Raji (cell line): Measurements from ENCODE around the gene GATA2.

Source experiments
- POLR2A ChIP-seq: IDR thresholded peaks from 2 replicates; pipeline ENCODE4 v1.6.1; 2011; ENCODE audit warnings: low read depth, low read length, control low read depth; ENCODE audit not compliant: insufficient read depth

GATA2 gene

GRCh38 chr3:128478576-128479506, 14.2 kb downstream of the GATA2 start:
- TF ChIP-seq POLR2A = no peak

DNA sequence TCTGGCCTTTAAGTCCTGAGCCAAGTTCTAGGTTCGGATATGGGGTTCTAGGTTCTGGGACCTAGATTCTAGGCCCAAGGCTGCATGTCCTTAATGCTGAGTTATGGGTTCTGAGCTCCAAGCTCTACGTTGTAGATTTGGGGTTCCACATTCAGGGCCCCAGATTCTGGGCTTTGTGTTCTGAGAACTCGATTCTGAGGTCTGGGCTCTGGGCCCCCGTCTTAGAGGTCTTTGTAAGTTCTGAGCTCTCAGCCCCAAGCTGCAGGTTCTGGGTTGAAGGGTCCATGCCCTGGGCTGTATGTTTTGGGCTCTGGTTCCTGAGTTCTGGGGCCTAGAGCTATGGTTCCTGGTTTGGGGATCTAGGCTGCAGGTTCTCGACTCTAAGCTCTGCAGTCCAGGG, 16.3 kb downstream of the GATA2 start:
- TF ChIP-seq POLR2A = no peak

GRCh38 chr3:128475355-128475754, 17.6 kb downstream of the GATA2 start:
- TF ChIP-seq POLR2A = no peak

- TF ChIP-seq POLR2A = no peak
These were observed 19.3 kb downstream of the GATA2 start for GRCh38 chr3:128473737-128474136.

DNA sequence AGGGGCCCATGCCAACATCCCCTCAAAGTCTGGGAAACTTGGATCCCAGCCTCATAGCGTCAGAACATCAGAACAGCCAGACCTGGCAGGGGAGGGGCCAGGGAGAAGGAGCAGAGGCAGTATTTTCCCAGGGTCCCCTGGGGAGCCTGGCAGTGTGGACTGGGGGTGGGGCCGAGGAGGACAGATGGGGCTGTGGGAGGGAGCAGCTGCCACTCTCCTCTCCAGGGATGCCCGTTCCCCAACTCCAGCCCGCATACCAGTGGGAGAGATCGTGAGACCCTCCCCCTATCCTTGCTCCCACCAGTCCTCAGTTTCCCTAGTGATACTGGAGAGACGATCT, 19.9 kb downstream of the GATA2 start:
- no peak for TF ChIP-seq POLR2A

DNA sequence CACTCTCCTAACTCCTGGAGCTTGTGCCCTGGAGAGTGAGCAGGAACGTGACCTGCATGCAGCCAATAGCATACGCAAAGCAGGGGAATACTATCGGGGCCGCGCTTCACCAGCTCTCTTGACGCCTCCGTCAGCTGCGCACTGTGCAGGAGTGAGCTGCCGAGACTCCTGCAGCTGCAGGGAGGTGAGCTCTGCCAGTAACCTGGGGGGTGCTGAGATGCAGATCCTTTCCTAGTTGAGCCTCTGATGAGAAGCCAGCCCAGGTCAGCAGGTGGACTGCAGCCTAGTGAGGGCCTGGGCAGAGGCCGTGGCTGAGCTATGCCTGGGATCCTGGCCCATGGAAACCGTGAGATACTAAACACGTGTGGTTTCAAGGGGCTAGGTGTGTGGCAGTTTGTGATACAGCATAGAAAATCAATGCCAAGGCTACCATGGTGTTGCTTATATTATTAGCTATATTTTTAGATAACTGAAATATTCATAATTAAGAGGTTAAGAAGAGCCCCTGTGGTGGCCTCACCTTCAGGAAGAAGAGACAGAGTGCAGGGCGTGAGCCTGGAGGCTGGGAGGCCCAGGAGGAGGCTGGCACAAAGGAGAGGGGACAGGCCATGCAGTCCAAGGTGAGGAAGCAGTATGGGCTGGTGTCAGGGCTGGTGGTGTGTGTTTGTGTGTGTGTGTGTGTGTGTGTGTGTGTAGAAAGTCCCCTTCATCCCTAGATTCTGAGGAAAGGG, 20.4 kb downstream of the GATA2 start:
- no peak for TF ChIP-seq POLR2A

DNA sequence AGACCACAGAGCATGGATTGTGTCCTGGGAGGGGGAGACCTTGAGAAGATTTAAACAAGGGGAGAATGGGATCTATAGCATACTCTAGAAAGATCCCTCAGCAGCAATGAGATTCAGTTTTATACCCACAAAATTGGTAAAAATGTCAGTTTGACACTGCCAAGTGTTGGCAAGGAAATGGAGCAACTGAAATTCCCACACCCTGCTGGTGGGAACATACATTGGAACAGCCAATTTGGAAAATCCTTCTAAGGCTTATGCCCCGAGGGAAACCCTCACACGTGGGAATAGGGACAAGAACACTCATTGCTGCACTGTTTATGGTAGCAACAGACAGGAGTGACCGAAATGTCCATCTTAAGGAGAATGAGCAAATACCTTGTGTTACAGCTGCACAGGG, 21.3 kb downstream of the GATA2 start:
- TF ChIP-seq POLR2A = no peak

DNA sequence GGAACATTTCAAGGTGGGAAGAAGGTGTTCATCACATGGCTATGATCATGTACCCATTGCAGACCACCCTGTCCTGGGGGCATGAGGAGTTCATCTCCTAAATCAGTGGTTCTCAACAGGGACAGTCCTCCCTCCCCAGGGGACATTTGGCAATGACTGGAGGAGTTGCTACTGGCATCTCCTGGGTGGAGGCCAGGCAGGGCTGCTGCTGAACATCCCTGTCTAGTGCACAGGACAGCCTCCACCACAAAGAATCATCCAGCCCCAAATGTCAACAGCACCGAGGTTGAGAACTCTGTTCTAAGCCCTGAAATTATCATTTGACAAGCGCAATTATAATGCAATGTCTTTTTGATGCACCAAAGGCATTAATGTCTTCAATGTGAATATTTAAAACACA, 21.9 kb downstream of the GATA2 start:
- no peak for TF ChIP-seq POLR2A

- no peak for TF ChIP-seq POLR2A
These were observed 22.7 kb downstream of the GATA2 start for GRCh38 chr3:128470134-128470899.

DNA sequence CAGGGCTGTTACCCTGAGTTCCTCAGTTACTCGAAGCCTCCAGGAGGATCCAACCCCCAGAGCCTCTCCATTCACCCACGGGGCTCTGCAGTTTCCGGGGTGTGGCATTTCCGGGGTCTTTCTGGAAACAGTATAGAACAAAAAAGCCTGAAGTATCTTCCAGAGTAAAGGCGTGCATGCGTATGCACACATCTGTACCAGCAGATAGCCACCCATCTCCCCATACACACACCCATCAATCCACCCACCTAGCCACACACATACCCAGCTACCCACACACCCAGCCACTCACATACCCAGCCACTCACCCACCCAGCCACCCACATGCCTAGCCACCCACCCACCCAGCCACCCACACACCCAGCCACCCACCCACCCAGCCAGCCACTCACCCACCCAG, 23.4 kb downstream of the GATA2 start:
- TF ChIP-seq POLR2A = no peak

GRCh38 chr3:128468791-128469527, 24.0 kb downstream of the GATA2 start:
- no peak for TF ChIP-seq POLR2A

- no peak for TF ChIP-seq POLR2A
These were observed 24.7 kb downstream of the GATA2 start for GRCh38 chr3:128468285-128468790.

DNA sequence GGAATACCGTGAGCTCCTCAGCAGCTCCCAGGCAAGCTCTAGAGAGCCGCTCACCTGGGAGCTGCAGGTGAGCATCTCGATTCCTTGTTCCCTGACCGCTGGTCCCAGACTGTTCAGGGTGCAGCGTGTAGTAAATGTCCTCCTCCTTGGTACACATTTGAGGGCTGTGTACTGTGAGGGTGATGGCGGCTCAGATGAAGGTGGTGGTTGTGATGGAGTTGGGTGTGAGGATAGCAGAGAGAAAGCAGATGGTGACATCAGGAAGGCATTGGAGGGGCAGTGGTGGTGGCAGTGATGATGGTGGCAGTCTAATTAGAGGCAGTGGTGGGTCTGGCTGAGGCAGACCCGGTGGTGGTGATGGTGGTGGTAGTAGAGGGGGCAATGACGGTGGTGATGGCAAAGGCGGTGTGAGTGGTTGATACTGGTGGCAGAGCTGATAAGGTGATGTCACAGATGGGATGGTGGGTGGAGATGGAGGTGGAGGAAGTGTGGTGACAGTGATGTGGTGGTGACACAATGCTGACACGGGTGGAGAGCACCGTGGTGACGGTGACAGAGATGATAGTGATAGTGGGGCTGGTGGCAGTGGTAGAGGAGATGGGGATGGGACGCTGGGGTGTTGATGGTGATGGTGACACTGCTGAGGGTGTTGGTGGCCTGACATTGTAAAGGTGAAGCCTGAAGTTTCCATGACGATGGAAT, 26.0 kb downstream of the GATA2 start, which contains the start of gene DNAJB8:
Gene DNAJB8 (minus strand): TSS at position 51 of the 702 bp plus-strand sequence. CDS start 3,645 bp downstream, outside the sequence.
- no peak for TF ChIP-seq POLR2A

GRCh38 chr3:128464702-128465101, 28.3 kb downstream of the GATA2 start:
- no peak for TF ChIP-seq POLR2A

- no peak for TF ChIP-seq POLR2A
These were observed 28.8 kb downstream of the GATA2 start for GRCh38 chr3:128464188-128464587.

DNA sequence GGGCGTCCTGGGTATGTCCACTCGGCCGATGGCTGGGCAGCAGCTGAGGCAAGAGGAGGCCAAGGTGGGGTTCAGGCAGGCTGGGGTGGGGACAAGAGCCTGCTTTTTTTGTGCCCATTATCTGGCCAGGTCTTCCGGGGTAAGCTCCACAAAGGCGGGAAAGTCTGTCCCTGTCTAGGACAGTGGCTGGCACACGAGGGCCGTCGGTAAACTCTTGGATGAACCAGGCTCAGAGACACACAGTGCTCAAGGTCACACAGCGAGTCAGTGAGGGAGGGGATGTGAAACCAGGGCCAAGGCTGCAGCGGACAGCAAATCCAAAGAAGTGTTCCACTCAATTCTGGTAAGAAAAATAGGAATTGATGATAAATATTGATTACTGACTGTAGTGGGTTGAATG, 29.2 kb downstream of the GATA2 start:
- TF ChIP-seq POLR2A = no peak
